SKM-1 (cell line): Measurements from ENCODE around the gene LRRC28.

ENCODE experiments used
- DNase-seq: peaks from one replicate; lab custom pipeline; 2025; ENCODE audit not compliant: unreplicated experiment; lab: John Stamatoyannopoulos, UW

LRRC28 gene

GRCh38 chr15:99305761-99306505 is 54.7 kb downstream of the LRRC28 start:
- DNase-seq: no peak

DNA sequence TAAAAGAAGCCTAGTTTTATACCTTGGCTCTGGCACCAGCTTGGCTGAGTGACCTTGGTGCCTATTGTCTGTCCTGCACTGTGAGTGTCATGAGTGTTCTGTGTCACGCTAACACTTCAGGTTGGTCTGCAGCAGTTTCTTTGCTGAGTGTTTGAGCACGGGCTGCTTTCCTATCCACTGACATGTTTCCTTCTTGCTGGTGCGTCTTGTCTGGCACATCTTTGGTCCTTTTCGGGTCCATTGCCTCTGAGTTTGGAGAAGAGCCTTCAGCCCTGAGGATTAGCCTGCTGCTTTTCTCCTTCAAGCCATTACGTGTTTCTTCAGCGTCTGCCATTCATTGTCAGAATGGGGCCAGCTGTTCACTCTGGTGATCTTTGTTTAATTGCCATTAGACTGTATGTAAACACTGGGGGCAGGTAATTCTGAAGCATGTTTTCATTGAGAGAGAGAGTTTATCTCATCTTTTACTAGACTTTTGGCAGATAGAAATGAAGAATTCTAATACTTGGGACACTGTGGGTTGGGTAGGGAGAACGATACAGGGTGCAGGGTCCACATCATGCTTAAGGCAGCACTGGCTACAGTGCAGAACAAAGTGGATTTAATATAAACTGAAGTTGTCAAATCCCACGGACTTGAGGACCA is 55.5 kb downstream of the LRRC28 start:
- no peak for DNase-seq

DNA sequence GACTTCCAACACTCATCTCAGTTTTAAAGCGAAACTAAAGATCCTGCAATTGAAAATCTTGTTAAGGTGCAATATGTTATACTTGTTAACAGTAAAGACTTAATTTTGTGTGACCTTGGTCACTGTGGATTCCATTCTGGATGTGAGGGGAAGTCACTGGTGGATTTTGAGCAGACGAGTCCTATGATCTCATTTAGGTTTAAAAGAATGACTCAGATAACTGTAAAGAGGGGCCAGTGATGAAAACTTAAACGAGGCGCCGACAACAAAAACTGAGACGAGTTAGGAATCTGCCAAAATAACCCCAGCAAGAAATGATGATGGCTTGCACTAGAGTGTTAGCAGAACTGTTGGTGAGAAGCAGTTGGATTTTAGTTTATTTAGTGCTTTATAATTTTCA is 56.5 kb downstream of the LRRC28 start:
- DNase-seq: no peak

DNA sequence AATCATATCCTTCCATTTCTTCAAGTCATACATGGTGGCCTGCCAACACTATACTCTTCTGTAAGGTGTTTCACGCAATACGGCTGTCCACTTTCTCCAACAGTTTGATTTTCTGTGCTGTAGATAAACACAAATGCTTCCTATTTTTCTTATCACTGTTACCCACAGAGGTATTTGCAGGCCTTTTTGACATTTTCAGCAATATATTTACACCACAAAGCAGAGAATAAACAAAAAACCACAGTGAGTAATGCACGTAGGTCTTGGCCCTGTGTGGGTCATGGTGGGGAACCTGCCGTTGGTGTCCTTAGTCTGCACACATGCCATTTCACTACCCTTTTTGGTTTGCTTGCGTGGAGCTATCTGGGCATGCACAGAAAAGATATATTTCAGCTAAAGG is 59.5 kb downstream of the LRRC28 start:
- no peak for DNase-seq

- DNase-seq: no peak
These were observed 60.9 kb downstream of the LRRC28 start for GRCh38 chr15:99312228-99312627.

DNA sequence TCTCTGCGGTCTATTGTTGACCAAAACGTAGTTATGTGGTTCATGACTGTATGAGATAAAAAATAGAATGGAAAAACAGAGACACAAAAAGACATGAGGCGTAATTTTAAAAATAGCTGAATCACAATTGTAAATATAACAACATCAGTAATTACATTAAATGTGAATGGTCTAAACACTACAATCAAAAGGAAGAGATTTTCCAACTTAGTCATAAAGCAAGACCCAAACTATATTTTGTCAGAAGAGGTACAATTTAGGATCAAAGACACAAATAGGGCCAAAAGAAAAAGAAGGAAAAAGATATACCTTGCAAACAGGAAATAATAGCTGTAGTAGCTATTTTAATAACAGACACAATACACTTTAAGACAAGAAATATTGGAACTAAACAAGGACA is 61.5 kb downstream of the LRRC28 start:
- DNase-seq: no peak

DNA sequence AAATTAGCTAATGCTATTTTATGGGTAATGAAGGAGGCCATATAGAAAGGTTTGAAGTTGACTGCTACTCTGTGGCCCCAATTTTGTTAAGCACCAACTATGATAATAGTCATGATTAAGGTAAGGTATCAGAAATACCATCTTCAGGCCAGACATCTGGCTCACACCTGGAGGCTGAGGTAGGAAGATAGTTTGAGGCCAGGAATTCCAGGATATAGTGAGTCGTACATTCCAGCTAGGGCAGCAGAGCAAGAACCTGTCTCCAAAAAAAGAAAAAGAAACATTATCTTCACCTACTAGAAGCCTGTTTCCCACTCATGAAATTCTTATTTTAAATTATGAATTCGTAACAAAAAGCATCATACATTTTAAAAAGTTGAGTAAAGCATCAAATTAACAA is 64.4 kb downstream of the LRRC28 start:
- no peak for DNase-seq

DNA sequence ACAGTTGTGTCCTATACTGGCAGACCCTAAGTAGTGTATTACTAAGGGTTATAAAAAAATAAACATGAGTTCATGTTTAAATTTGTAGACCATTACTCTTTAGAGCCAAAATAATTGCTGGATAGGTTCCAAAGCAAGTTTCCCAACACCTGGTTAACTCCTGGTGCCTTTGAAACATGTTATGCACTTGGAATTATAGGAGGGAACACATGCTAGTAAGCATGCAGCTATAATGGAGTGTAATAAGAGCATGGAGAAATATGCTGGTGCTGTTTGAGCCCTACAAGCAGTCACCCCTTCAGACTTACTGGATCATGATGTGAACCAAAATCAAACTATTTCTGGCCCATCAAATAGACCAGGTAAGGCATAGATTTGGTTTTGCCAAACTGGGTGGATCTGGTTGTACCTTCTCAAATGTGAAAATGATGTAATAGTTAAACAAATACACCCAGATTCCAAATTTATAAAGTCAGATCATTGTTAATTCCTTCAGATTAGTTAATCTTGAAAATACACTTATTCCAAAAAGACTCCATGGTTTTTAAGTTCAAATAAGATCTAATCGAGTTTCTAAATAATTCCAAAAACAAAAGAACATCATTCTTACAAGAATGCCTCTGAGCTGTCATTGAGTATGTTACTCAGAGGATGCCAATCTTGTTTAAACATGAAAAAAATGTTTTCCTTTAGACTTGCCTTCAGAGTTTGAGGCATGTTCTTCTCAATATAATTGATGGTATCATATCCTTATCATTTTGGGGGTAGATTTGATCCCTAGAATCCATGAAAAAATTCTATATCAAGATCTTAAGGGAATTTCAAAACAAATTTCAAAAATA is 69.3 kb downstream of the LRRC28 start:
- DNase-seq: no peak

DNA sequence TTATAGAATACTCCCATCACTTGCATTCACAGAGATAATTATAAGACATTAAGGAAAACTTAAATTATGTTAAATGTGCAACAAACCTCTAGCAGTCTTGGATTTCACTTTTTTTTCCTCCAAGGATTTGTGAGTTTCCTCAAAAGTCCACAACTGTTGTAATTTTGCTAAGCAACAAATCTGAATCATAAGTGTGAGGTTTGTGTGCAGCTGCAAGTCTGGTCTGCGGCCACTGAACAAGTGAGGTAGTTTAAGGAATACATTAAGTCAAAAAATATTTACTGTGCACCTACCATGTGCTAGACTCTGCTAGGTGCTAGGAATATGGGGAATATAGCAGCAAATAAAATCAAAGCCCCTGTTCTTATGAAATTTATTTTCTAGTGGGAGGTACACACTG is 70.2 kb downstream of the LRRC28 start:
- DNase-seq: no peak

GRCh38 chr15:99322643-99323405 is 71.5 kb downstream of the LRRC28 start:
- no peak for DNase-seq

DNA sequence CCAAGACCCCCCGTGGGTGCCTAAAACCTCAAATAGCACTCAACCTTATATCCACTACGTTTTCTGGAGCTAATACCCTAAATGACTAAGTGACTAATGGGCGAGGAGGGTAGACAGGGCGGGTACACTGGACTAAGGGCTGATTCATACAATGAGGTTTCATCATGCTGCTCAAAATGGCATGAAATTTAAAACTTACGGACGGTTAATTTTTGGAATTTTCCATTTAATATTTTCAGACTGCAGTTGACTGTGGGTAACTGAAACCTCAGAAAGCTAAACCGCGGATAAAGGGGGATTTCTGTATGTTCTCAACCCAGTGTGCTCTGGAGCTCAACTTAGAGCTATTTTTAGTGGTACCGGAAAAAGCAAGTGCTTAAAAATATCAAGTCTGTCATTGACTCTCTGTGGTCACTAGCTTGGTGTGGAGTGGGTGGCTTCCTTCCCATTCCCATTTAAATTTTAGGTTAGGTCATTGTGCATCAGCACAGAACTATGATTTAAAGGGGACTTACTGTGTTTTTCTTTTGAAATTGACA is 72.9 kb downstream of the LRRC28 start:
- DNase-seq: no peak

GRCh38 chr15:99324700-99325099 is 73.4 kb downstream of the LRRC28 start:
- DNase-seq: no peak

DNA sequence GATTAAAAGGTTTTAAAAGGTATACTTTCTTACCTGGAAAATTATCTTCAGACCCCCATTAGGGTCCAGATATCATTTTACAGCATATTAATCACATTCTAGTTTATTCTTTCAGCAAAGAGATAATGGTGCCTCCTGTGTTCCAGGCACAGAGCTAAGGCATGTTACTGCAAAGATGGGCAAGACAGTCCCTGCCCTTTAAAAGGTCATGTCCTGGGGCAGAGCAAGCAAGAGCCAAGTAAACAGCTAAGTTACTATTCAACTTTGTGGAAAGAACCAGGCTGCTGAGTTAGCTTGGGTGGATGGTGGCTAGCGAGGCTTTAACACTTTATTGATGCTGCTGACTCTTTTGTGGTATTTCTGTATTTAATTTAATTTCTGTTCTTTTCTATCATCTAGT is 75.0 kb downstream of the LRRC28 start:
- no peak for DNase-seq

DNA sequence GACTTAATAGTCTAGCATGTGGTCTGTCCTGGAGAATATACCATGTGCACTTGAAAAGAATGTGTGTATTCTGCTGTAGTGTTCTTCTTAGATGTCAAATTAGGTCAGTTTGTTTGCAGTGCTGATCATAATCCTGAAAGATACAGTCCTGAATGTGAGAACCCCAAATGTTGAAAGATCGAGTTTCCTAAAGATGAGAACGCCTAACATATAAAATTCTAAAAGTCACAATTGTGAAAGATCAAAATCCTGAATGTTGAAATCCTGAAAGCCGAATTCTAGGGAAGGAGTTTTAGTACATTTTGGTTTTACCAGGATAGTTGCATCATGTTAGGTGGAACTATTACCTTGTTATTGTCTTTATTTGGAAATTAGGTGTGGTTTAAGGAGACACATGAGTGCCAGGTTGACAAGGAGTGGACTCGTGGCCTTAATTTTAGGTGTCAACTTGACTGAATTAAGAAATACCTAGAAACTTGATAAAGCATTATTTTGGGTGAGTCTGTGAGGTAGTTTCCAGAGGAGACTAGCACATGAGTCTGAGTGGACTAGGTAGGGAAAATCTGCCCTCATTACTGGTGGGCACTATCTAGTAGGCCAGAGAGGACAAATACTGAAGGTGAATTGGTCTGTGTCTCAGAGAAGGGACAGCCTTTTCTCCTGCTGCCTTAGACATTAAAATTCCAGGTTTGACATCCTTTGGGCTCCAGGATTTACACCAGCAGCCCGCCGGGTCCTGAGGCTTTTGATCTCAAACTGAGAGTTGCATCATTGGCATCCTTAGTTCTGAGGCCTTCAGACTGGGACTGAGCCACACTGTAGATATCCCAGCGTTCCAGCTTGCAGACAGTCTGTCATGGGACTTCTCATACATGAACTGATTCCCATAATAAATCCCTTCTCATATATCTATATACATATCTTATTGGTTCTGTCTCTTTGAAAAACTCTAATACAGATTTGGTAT is 77.1 kb downstream of the LRRC28 start:
- DNase-seq: no peak

DNA sequence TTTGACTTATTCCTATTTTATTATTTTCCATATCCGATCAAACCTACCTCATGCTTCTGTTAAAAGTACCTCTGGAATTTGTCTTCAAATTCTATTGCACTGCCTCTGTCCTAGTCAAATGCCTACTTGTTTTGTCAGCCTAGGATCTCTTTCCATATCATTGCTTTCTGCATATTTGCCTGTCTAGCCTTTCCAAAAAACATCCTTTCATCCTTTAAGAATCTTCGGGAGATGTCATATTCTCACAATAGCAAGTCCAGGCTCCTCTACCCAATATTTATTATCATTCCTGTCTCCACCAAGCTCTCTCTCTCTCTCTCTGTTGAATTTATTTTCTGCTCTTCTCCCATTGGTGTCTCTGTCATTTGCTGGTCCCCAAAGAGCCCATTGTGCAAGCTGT is 80.1 kb downstream of the LRRC28 start:
- DNase-seq: no peak

DNA sequence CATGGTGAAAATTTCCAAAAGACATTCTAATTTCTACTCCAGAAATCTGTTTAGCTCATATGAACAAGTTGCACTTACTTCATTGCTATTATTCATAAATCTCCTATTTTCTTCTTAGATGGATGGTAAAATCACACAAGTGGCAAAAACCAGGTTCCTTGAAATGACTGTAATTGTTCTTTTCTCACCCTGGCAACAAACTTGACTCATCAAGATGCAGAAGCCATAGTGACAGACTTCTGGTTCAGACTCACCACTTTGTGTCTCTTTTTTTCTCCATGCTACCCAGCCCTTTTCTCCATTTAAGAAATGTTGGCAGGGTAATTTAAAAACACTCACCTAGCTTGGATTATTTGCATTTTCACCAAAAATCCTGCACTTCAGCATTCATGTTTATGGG is 82.1 kb downstream of the LRRC28 start:
- DNase-seq: no peak

DNA sequence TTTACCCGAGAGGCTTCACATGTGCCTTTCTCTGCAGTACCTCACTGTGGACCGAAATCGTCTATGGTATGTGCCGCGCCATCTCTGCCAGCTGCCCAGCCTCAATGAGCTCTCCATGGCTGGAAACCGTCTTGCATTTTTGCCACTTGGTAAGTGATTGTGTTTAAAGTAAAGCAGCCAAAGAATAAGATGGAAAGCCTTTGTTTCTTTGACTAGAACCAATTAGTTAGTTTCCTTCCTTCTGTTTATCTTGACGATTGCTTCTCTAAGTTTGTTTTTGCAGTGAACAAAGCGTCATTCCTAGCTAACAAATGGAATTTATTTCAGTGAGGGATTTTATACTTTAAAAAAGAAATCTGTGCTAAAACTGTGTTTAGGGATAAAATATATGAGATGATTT is 82.7 kb downstream of the LRRC28 start:
- no peak for DNase-seq

DNA sequence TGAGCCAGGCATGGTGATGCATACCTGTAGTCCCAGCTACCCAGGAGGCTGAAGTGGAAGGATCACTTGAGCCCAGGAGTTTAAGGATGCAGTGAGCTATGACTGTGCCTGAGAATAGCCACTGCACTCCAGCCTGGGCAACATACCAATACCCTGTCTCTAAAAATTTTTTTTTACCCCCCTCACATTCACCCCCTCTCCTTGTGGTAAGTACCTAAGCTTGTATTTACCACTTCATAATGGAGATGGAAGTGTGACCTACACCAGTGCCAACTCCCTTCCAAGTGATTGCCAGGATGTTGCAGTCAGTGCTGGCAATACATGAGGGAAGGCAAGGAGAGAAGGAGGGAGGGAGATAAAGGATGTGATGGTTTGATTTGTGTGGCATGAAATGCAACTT is 84.2 kb downstream of the LRRC28 start:
- DNase-seq: no peak

DNA sequence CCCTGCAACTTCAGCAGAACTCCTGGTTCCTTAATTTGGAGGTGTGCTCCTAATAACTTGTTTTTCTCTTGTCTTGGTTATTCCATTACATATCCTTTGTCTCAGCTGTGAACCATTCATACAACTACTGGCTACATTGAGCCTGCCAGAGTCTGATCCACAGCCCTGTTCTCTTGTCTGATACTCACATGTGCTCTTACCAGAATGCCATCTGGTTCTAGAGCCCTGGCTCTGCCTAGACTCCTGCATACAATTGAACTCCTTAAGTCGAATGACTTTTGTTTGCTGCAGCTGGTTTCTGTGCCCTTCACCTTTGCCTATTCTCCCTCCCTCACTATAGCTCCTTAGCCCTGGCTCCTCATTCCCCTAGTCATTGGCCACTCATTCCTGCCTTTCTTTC is 85.5 kb downstream of the LRRC28 start:
- DNase-seq: no peak

DNA sequence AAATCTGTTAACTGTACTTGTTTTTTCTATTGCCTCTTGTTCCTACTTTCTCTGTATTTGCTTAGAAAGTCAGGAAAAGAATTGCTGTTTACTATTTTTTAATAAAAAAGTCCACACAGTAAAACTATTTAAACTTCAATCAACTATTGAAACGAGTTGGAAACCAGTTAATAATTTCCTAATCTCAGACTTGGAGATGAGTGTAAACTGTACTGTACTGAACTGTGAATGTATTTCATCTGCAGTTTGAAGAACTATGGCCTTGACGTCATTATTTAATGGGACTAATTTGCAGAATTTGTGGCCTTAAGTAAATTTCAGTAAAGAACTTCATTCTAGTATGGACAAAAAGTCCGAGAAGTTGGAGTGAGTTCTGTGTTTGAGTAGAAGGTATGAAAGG is 89.1 kb downstream of the LRRC28 start:
- no peak for DNase-seq
